SU-DHL-6 (cell line): ENCODE results near the gene UMODL1.

Source experiments
- H2AFZ ChIP-seq: fragments of 200-600 bp; sonication (generic); 2 replicates; pipeline ENCODE4 v1.6.1; 2014; ENCODE audit warnings: low read depth, mild to moderate bottlenecking, moderate library complexity, mixed read lengths, antibody characterized with exemption, low read length; ENCODE audit not compliant: severe bottlenecking
- H3F3A ChIP-seq: fragments of 200-600 bp; shearing (Covaris generic); 2 replicates; pipeline ENCODE4 v1.6.0; 2016; ENCODE audit warnings: antibody characterized with exemption, mild to moderate bottlenecking; ENCODE audit not compliant: insufficient read depth
- H3K27ac ChIP-seq: fragments of 200-600 bp; sonication (generic); 2 replicates; pipeline ENCODE4 v1.5.1; 2016; ENCODE audit warnings: low read depth, mild to moderate bottlenecking, low read length, moderate library complexity, mixed read lengths
- H3K27me3 ChIP-seq: fragments of 200-600 bp; sonication (generic), shearing (Covaris generic); 2 replicates; pipeline ENCODE4 v1.6.0; 2014; ENCODE audit warnings: mild to moderate bottlenecking, low read length
- H3K36me3 ChIP-seq: fragments of 200-600 bp; sonication (generic); 2 replicates; pipeline ENCODE4 v1.6.1; 2014; ENCODE audit warnings: mild to moderate bottlenecking, low read length, mixed read lengths
- H3K4me2 ChIP-seq: fragments of 300-600, 200-600 bp; shearing (Covaris generic), sonication (generic); 2 replicates; pipeline ENCODE4 v1.6.0; 2014; ENCODE audit warnings: low read length, low read depth, mild to moderate bottlenecking; ENCODE audit not compliant: poor library complexity, severe bottlenecking
- H3K4me3 ChIP-seq: fragments of 200-600 bp; sonication (generic); 2 replicates; pipeline ENCODE4 v1.5.1; 2014; ENCODE audit warnings: antibody characterized with exemption, low read length, mild to moderate bottlenecking, mixed read lengths; ENCODE audit not compliant: insufficient read depth, poor library complexity, severe bottlenecking
- H3K79me2 ChIP-seq: fragments of 200-600 bp; sonication (generic); 2 replicates; pipeline ENCODE4 v1.6.1; 2014; ENCODE audit warnings: mild to moderate bottlenecking, low read length, moderate library complexity; ENCODE audit not compliant: insufficient read depth
- H3K9ac ChIP-seq: fragments of 200-600 bp; sonication (generic); 2 replicates; pipeline ENCODE4 v1.7.0; 2014; ENCODE audit warnings: mild to moderate bottlenecking, low read length
- H3K9me2 ChIP-seq: fragments of 200-600 bp; sonication (generic); replicated peaks from 2 replicates; pipeline ENCODE4 v1.6.1; 2014; ENCODE audit warnings: low read length; ENCODE audit not compliant: insufficient read depth
- H3K9me3 ChIP-seq: fragments of 200-600 bp; sonication (generic); 2 replicates; pipeline ENCODE4 v1.6.1; 2014; ENCODE audit warnings: low read length, mixed read lengths; ENCODE audit not compliant: insufficient read depth
- H4K20me1 ChIP-seq: fragments of 200-600 bp; sonication (generic); 2 replicates; pipeline ENCODE4 v1.6.1; 2014; ENCODE audit warnings: low read depth, mild to moderate bottlenecking, antibody characterized with exemption, low read length, moderate library complexity, mixed read lengths
- EZH2phosphoT487 ChIP-seq: fragments of 200-600 bp; sonication (generic), shearing (Covaris generic); conservative IDR thresholded peaks from 2 replicates; pipeline ENCODE4 v1.6.1; 2018; ENCODE audit warnings: mild to moderate bottlenecking, antibody characterized with exemption, low read length, moderate library complexity, mixed read lengths
- TF ChIP-seq, protein P1 (sequence below): fragments of 200-600 bp; sonication (generic); IDR thresholded peaks from one replicate; pipeline ENCODE4 v1.5.1; 2017; ENCODE audit warnings: antibody characterized with exemption, mild to moderate bottlenecking, low read length, moderate library complexity; ENCODE audit not compliant: insufficient read depth, poor library complexity, severe bottlenecking

The UMODL1 gene

DNA sequence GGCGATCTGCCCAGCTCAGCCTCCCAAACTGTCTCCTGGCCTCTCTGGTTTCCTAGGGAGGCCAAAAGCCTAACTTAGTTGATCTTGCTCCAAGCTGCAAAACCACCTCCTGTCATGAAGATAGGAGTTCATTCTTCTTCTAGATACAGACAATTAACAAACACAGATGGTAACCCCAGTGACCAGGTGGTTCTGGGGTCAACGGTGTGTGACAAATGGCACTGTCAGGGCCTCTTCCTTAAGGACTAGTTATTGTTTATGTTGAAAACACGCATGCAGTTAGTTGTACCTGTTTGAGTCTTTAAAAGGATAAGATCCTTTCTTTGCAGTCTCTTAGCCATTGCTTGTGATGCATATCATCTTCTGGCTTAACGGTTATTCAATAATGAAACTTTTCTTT, 4.6 kb upstream of the UMODL1 start:
- no peaks in the 10 kb centered on the region for H3K79me2 ChIP-seq
- no peaks in the 10 kb centered on the region for H3K9me3 ChIP-seq
- H3K36me3 ChIP-seq, result no peaks in the 10 kb centered on the region
- no peak overlapping the region for H3K9ac ChIP-seq
- peaks cover 51% of the 10 kb centered on the region for H3F3A ChIP-seq
- H3K27ac ChIP-seq, result peak overlapping the region; percentile 98
- H3K9me2 ChIP-seq, result no peaks in the 10 kb centered on the region
- H3K4me2 ChIP-seq, result peak overlapping the region; percentile 91
- H3K4me3 ChIP-seq, result no peak overlapping the region
- no peaks in the 10 kb centered on the region for H3K27me3 ChIP-seq
- TF ChIP-seq EZH2phosphoT487, result no peak
- TF ChIP-seq, protein P1, sequence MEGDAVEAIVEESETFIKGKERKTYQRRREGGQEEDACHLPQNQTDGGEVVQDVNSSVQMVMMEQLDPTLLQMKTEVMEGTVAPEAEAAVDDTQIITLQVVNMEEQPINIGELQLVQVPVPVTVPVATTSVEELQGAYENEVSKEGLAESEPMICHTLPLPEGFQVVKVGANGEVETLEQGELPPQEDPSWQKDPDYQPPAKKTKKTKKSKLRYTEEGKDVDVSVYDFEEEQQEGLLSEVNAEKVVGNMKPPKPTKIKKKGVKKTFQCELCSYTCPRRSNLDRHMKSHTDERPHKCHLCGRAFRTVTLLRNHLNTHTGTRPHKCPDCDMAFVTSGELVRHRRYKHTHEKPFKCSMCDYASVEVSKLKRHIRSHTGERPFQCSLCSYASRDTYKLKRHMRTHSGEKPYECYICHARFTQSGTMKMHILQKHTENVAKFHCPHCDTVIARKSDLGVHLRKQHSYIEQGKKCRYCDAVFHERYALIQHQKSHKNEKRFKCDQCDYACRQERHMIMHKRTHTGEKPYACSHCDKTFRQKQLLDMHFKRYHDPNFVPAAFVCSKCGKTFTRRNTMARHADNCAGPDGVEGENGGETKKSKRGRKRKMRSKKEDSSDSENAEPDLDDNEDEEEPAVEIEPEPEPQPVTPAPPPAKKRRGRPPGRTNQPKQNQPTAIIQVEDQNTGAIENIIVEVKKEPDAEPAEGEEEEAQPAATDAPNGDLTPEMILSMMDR, result no peak
- H4K20me1 ChIP-seq, result no peaks in the 10 kb centered on the region
- H2AFZ ChIP-seq, result no peak overlapping the region

DNA sequence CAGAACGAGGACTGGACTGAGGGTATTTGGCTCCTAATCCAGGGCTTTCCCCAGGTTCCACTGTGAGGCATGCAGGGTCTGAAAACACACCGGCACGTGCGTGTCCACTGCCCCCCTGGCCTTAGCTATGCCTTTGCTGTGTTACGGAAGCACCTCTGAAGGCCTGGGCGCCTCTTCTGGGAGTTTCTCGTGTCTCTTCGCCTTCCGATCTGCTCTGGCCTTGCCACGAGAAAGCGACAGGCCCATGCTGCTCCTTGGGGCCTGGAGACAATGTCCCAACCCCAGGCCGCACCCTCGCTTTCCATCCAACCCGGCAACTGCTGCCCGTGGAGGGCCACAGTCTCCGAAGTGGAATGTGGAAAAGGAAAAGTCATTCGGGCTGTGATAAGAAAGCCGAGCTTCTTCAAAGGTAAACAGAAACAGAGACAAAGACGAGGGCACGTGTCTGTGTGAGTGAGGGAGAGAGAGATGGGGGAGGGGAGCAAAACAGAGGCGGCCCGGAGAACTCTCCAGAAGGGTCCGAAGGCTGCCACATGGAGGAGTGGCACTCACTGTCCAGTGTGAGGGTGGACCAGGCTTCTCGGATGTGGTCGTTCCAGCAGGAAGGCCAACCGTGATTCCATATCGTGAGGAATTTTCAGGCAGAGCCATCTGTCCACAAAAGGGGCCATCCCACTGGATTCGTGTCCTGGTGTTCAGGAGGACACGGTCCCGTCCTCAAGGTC, 3.4 kb upstream of the UMODL1 start:
- Histone ChIP-seq H3K27ac (0 out of 2 replicates have a peak overlapping the region, but pooled peaks have one; percentile 98), H3K9ac (no peak overlapping the region), H3K4me2 (no peak overlapping the region), H3K36me3 (no peaks in the 10 kb centered on the region), H3F3A (peaks cover 40% of the 10 kb centered on the region), H2AFZ (no peak overlapping the region), H3K9me2 (no peaks in the 10 kb centered on the region), H3K9me3 (no peaks in the 10 kb centered on the region), H3K4me3 (no peak overlapping the region), H3K79me2 (no peaks in the 10 kb centered on the region), H4K20me1 (no peaks in the 10 kb centered on the region), H3K27me3 (no peaks in the 10 kb centered on the region)
- TF ChIP-seq, protein P1, result no peak
- TF ChIP-seq EZH2phosphoT487, result no peak

DNA sequence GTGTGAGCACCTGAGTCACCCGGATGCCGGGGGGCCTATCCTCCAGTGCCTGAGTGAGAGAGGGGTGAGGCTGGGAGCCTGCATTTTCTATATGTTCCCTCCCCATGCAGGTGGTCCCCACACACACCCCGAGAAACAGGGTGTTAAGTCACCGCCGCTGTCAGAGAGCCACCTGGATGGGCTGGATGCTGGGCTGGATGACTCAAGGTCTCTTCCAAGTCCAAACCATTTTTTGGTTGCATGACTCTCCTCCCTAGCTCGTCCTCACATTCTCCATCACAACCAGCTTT, 2.9 kb upstream of the UMODL1 start:
- H3K9me3 ChIP-seq, result no peaks in the 10 kb centered on the region
- TF ChIP-seq, protein P1, result no peak
- no peak for TF ChIP-seq EZH2phosphoT487
- no peaks in the 10 kb centered on the region for H3K36me3 ChIP-seq
- no peak overlapping the region for H2AFZ ChIP-seq
- H3K9ac ChIP-seq, result no peak overlapping the region
- H3F3A ChIP-seq, result peaks cover 35% of the 10 kb centered on the region
- H3K9me2 ChIP-seq, result no peaks in the 10 kb centered on the region
- H3K4me3 ChIP-seq, result no peak overlapping the region
- H3K27me3 ChIP-seq, result no peaks in the 10 kb centered on the region
- H3K4me2 ChIP-seq, result no peak overlapping the region
- no peaks in the 10 kb centered on the region for H3K79me2 ChIP-seq
- H3K27ac ChIP-seq, result no peak overlapping the region
- H4K20me1 ChIP-seq, result no peaks in the 10 kb centered on the region
